ENCODE data around the gene PLCB4.

Gene PLCB4

GRCh38 chr20:9185511-9185910 lies 116.6 kb downstream of the PLCB4 start:
- no peak for DNase-seq

GRCh38 chr20:9186396-9186795 lies 117.5 kb downstream of the PLCB4 start:
- DNase-seq: no peak

GRCh38 chr20:9195031-9195430 lies 126.1 kb downstream of the PLCB4 start:
- DNase-seq: no peak

- no peak for DNase-seq
These were observed 127.2 kb downstream of the PLCB4 start for GRCh38 chr20:9196110-9196509.

GRCh38 chr20:9198460-9198859 lies 129.6 kb downstream of the PLCB4 start:
- DNase-seq: no peak

GRCh38 chr20:9200196-9200595 lies 131.3 kb downstream of the PLCB4 start:
- DNase-seq: no peak

GRCh38 chr20:9200620-9201019 lies 131.7 kb downstream of the PLCB4 start:
- DNase-seq: no peak

GRCh38 chr20:9202420-9203080 lies 133.7 kb downstream of the PLCB4 start:
- DNase-seq: no peak

GRCh38 chr20:9203081-9203447 lies 134.2 kb downstream of the PLCB4 start:
- DNase-seq: no peak

- no peak for DNase-seq
These were observed 136.1 kb downstream of the PLCB4 start for GRCh38 chr20:9204979-9205378.

GRCh38 chr20:9206486-9206885 lies 137.6 kb downstream of the PLCB4 start:
- no peak for DNase-seq

GRCh38 chr20:9207253-9207652 lies 138.4 kb downstream of the PLCB4 start:
- DNase-seq: no peak

GRCh38 chr20:9210356-9210755 lies 141.5 kb downstream of the PLCB4 start:
- DNase-seq: no peak

- no peak for DNase-seq
These were observed 142.3 kb downstream of the PLCB4 start for GRCh38 chr20:9211016-9211760.

- no peak for DNase-seq
These were observed 143.8 kb downstream of the PLCB4 start for GRCh38 chr20:9212735-9213134.

GRCh38 chr20:9214685-9215084 lies 145.8 kb downstream of the PLCB4 start:
- DNase-seq: no peak

- DNase-seq: no peak
These were observed 146.7 kb downstream of the PLCB4 start for GRCh38 chr20:9215539-9215938.

- DNase-seq: no peak
These were observed 149.7 kb downstream of the PLCB4 start for GRCh38 chr20:9218531-9218961.

- no peak for DNase-seq
These were observed 152.1 kb downstream of the PLCB4 start for GRCh38 chr20:9220874-9221547.

- no peak for DNase-seq
These were observed 154.4 kb downstream of the PLCB4 start for GRCh38 chr20:9223296-9223695.

GRCh38 chr20:9225879-9226278 lies 157.0 kb downstream of the PLCB4 start:
- DNase-seq: no peak

- DNase-seq: no peak
These were observed 159.2 kb downstream of the PLCB4 start for GRCh38 chr20:9227896-9228615.

GRCh38 chr20:9228774-9229450 lies 160.0 kb downstream of the PLCB4 start:
- no peak for DNase-seq

Data from activated effector memory CD4-positive, alpha-beta T cell treated with anti-CD3 and anti-CD28 coated beads, Interleukin-2, amount 50 U/mL, for 16 hours (primary cell).